COLO668 (cell line): ENCODE measurements around the gene RND2.

Source experiments
- DNase-seq: peaks from one replicate; lab custom pipeline; 2025; ENCODE audit not compliant: unreplicated experiment; lab: John Stamatoyannopoulos, UW

The RND2 gene

DNA sequence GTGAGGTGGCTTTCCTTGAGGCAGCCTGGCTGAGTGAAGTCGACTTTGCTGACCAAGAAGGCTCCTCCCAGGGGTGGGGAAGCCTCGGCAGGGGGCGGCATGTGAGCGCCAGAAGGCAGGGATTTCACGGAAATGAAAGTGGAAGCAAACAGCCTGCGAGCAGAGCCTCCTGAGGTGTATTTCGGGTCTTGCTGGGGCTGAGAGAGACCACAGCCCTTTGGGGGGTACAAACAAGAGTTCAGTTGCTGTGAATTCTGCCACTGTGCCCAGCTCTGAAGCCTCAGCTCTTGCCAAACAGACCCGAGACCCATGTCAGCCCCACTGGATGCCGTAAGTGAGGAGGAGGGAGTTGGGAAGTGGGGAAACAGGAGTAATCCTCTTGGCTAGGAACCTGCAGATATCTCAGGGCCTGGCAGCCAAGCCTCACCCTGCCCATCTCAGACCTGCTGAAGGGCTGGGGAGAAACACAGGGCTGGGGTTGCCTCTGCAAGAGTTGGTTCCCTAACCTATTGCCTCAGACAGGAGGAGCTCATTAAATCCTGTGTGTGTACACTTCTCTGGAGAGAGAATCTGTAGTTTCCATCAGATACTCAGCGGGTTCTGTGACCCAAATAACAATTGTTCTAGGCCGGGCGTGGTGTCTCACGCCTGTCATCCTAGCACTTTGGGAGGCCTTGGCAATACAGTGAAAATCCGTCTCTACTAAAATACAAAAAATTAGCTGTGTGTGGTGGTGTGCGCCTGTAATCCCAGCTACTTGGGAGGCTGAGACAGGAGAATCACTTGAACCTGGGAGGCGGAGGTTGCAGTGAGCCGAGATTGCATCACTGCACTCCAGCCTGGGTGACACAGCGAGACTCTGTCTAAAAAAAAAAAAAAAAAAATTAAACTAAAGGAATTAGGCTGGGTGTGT is 18.1 kb upstream of the RND2 start, which contains the start of gene IFI35:
Gene IFI35 (plus strand): TSS at position 146 of the 913 bp plus-strand sequence. CDS start 164 bp downstream, at position 310.
- peak; percentile 51 for DNase-seq

DNA sequence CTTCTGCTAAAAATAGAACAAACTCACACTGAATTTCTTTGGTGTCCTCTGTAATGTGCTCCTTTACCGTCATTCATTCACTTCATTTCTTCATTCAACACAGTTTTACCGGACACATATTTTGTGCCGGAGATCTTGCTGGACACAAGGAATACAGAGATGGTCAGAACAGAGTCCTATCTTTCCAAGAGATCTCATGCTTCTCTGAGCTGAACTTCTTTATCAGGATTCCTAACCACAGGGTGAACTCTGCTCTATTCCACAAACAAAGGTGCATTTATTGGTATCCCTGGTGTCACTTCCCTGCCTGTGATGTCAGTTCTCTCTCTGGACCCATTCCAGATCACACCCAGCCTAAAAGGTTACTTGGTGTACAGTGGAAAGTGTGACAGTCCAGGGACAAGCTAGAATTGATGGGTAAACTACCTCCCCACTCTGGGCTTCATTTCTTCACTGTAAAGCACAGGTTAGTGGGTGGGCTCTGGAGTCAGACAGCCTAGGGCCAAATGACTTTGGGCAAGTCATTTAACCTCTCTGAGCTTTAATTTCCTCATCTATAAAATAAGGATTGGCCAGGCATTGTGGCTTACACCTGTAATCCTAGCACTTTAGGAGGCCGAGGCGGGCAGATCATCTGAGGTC is 14.2 kb upstream of the RND2 start:
- no peak for DNase-seq

DNA sequence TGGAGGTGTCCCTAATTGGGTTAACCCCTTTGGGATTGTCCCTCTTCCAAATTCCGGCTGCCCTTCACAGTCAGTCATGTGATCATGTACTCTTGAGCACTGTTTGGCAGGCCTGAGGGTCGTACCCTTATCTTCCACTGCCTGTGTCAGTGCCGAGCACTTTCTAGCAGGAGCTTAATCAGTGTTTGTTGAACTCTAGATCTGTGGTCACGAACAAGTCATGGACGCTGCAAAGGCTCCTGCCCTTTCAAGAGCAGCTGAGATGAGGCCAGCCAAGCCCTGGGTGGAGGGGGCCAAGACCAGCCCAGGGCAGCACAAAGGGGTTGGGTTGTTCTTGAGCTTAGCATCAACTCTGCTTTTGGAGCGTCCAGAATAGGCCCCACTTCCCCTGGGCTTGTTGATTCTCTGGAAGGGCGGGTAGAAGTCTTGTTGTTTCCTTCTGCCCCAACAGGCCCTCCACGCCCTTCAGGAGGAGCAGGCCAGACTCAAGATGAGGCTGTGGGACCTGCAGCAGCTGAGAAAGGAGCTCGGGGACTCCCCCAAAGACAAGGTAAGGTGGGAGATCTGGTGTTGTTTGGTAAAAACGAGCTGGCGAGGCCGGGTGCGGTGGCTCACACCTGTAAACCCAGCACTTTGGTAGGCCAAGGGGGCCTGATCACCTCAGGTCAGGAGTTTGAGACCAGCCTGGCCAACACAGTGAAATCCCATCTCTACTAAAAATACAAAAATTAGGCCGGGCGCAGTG is 13.1 kb upstream of the RND2 start:
- DNase-seq, result no peak

DNA sequence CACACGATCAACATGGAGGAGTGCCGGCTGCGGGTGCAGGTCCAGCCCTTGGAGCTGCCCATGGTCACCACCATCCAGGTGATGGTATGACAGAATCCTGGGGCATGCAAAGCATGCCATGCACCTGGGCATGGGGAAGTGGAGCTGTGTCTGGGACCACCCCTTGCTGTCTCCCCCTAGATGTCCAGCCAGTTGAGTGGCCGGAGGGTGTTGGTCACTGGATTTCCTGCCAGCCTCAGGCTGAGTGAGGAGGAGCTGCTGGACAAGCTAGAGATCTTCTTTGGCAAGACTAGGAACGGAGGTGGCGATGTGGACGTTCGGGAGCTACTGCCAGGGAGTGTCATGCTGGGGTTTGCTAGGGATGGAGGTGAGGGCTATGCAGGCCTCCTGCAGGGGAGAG is 11.7 kb upstream of the RND2 start:
- no peak for DNase-seq

DNA sequence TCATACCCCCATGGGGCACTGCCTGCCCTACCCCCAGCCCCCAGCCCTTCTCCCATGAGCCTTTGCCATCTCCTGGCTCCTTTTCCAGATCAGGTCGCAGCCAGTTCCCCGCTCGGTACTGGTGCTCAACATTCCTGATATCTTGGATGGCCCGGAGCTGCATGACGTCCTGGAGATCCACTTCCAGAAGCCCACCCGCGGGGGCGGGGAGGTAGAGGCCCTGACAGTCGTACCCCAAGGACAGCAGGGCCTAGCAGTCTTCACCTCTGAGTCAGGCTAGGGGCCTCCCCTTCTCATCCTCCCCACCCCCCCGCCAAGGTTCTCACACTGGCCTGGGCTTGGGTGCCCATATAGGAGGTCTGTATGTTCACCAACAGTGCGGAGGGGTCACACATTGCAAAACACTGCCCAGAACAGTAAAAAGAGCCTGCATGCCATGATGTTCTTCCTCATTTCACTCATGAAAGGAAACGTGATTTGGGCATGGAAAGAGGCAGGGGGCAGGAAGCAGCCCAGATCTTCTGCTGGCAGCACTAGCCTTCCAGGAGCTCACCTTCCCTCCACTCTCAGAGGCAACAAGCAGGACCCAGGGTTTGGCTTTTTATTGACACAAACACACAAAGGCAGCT is 10.9 kb upstream of the RND2 start:
- no peak for DNase-seq

DNA sequence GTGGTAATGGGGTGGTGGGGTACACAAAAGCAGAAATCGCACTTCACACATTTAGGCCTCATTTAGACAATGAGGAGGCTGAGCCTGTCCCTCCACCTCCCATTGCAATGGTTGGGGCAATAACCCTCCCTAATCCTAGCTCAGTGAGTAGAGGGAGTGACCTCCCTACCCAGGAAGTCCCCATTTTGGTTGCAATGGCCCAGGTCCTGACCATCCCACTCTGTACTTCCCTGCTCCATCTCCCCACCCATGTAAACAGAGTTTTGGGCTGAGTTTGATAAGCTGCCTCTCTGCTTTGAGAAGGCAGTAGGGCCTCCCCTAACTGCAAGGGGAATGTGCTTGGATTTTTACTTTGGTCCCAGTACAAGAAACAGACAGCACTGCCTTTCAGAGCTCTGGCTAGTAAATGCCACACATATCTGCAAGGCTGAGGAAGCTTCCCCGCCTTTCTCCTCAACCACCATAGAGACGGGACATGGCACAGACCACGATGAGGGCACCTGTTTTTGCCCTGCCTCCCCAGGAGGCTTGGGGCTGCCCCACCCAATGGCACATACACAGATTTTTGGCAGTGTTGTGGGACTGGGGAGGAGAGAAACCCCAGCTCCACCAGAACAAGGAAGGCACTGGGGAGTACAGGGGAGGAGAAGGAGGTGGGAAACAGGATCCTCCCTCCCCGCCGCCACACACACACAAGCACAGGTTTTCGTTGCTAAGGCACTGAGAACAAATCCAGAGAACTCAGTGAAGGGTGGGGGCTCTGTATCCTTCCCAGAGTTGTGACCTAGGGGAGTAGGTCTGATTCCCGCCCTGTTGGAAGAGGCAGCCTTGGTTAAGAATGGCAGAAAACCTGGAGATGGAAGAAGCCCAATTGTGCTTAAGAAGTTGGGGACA is 10.1 kb upstream of the RND2 start:
- DNase-seq, result no peak

DNA sequence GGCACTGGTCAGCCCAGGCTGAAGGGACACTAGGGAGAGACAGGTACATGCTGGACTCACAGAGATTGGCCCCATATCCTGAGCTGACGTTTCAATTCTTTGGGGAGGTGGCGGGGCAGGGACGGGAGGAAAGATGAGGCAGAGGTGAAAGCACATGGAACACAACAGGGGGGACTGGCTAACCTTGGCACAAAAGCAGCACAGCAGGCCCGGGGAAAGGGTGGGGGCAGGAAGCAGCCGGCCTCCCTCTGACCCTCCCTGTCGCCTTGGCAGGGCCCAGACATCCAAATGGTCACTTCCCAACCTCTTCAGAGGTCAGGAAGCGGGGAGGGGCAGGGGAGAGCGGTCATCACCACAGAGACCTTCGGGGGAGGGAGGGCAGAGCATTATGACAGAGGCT is 9.5 kb upstream of the RND2 start:
- DNase-seq, result no peak

DNA sequence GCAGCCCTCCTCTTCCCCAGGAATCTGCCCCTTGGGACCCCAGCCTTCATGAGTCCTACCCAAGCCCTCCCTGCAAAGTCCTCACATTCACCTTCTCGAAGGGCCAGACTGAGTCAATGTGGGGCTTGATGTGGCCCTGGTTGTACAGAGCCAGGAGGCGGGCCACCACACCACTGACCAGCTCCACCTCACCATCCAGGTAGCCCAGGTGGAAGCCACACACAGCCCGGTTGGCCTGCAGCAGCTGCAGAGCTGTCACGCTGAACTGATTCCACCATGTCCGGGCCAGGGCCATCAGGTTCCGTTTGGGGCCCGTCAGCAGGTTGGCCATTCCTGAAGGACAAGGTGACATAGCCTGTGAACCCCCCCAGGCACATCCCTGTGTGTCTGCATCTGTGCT is 8.8 kb upstream of the RND2 start:
- no peak for DNase-seq

DNA sequence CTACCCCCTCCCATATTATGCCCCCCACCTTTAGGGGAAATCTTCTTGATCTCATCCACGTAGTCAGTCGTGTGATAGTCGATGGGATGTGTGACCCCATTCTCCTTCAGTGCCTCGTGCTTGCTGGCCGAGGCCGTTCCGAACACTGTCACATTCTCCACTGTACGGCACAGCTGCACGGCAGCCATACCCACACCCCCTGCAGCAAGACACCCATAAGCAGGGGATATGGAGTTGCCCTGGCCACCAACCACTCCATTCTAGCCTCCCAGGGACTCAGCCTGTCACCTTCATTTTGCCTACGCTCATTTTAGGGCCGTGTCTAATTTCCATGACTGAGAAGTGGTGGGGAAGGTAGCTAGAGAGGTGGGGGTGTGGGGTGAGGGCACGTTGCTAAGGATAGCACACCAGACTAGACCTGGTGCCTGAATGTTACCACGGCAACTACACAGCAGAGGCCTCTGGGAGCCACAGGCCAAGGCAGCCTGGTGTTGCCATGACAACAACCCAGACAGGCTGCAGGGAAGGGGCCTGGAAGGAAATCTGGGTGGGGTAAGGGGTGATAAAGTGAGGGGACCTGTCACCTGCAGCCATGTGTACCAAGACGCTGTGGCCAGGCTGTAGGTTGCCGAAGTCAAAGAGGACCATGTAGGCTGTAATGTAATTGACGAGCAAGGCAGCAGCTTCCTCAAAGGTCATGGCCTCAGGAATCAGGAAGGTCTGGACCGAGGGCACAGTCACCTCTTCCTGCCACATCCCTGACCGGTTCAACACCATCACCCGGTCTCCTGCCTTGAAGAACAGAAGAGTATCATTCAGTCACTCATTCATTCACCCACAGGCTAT is 6.8 kb upstream of the RND2 start:
- DNase-seq, result peak; percentile 16

DNA sequence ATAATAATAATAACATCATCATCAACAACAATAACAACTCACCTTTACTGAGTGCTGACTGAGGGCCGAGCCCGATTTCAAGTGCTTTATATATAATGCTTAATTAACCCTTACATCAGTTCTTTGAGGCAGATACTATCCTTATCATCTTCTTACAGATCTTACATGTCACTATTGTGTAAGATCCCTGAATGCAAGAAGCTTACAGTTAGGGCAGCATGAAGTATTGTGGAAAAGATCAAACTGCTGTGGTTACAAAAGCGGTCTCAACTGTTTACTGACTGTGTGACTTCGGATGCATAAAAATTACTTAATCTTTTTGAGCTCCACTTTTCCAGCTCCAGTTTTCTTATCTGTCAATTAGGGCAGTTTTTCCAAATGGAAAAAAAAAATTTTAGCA is 6.1 kb upstream of the RND2 start:
- DNase-seq, result no peak

DNA sequence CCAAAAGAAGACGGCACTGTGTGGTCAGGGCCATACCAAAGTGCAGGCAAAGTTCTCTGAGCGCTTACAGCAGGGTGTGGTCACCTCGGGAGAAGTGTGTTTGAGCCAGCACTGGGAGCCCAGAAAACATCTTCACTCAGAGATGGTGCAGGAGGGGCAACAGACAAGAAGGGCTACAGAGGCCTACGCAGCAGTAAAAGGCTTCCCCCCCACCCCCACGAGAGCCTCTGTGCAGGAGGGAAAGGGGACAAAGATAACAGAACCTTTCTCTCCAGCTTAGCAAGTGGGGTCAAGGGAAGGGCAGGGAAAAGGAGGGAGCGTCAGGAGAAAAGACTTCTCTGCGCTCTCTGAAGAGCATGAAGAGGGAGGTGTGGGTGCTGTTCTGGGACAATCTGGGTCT is 5.6 kb upstream of the RND2 start:
- DNase-seq, result no peak

DNA sequence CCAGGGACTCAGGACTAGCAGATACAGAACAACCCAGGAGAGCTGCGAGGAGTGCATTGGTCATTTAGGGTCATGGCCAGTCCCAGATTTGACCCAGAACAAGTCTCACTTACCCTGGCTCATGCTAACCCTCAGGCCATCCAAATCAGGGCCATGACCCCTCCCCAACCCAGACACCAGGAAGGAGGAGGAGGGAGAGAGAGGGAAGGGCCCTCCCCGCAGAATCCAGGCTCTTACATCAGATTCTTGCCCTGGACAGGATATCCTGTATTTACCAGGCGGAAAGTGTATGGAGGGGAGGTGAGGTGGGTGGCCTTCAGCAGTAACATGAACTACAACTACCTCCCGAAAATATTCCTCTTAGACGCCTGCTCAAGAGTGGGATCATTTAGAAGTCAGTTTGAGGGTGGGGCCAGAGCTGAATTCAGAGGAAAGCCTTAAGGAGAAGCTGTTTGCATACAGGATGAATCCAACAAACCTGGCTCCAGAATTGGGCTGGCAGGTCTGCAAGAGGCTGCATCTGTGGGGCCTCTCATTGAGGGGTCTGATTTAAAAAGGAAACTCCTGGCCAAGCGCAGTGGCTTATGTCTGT is 4.9 kb upstream of the RND2 start:
- DNase-seq, result no peak

DNA sequence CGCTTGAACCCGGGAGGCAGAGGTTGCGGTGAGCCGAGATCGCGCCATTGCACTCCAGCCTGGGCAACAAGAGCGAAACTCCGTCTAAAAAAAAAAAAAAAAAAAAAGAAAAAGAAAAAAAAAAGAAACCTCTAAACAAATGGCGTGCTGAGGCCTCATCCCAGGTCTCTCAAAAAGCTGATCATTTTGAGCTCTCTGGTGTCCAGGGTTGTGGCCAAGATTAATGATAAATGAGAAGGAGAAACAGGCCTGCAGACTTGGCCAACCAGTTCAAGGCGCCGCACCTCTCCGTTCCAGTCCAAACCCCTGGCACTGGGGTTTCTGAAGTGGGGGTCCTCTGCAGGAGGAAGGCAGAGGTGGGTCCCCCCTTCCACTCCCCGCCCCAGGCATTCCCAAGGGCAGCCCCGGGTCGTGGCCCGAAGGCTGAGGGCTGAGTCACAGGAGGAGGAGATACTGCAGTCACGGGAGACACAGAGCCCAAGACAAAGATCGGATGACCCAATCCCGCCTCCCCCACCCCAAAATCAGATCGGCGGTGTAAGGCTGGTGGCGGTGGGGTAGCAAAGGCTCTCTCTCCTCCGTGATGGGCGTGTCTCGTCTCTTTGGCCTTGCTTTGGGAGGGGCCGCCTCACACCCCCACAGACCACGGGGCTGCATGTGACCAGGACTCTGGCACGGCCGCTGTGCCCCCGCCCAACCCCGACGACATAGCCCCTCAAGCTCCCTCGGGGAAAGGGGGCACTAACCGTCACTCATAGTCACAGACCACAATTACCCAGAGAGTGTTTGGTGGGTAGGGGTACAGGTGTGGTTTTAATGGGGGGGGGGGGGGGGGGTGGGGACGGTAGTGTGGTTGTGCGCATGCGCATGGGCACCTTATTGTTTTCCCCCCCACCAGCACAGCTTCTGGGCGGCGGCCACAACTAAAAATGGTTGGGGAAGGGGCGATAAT is 4.0 kb upstream of the RND2 start:
- DNase-seq, result no peak

DNA sequence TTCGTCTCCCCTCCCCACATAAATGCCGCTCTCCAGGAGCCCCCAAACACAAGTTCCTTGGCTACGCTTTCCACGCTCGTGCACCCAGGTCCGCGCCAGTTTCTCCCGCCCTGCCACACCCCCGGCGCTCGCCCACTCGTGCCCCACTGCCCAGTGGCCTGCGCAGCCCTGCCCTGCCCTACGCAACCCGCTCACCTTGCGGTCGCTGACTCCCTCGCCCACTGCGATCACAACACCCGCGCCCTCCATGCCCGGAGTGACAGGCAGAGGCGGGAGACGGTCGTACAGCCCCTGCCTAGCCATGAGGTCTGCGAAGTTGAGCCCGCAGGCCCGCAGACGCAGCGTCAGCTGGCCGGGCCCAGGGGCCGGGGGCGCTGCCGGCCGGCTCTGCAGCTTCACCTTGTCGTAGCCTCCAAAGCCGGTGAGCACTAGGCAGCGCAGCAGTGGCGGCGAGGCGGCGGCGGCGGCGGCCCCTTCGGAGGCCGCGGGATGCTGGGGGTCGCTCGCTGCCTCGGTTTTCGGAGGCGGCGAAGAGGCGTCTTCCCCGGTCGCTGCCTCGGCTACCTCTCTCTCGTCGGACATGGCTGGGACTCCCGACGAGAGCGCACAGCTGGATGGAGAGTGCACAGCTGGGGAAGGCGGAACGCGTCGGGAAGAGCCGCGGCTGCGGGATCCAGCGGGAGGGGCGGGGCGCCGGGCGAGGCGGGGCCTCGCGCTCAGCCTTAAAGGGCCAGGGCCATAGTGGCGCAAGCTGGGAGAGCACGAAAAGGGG is 3.1 kb upstream of the RND2 start, which contains the start of gene VAT1:
Gene VAT1 (minus strand): TSS at position 645 of the 772 bp plus-strand sequence. CDS start 63 bp downstream, at position 582.
- DNase-seq, result peak; percentile 67

DNA sequence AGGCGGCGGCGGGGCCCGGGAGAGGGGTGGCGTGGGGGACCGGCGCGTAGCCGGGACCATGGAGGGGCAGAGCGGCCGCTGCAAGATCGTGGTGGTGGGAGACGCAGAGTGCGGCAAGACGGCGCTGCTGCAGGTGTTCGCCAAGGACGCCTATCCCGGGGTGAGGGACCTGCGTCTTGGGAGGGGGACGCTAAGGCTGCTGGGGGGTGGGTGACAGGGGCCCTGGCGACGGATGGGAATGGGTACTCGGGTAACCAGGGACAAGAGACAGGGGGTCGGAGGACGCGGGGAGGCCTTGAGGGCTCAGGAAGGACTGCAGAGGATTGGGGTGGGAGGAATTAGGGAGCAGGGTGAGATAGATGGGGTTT is 243 bp downstream of the RND2 start:
- DNase-seq, result no peak

DNA sequence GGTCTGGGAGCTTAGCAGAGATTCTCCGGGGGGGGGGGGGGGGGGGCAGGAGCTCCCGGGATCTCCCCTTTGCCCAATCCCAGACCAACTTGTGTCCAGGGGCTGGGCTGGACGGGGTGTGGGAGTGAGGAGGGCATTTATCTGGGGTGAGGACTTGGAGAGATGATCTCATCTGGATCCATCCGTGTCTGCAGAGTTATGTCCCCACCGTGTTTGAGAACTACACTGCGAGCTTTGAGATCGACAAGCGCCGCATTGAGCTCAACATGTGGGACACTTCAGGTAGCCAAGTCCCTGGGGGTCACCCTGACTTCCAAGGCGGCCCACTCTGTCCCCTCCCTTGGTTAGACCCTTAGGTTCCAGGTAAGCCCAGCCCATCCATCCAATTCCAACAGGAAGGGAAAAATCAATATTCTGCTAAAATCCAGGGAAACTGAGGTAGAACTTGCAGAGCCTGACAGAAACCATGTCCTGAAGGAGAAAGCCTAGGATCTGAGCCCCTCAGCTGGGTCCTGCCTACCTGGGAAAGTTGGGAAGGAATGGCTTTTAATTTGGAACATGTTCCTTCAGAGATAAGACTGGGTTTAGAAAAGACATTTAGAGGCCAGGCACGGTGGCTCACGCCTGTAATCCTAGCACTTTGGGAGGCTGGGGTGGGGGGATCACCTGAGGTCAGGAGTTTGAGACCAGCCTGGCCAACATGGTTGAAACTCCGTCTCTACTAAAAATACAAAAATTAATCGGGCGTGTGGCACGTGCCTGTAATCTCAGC is 921 bp downstream of the RND2 start:
- no peak for DNase-seq
